RKO (cell line): ENCODE data around the gene RNF213.

Experiments used
- DNase-seq: peaks from one replicate; pipeline ENCODE4 v3.0.0-alpha.2; 2016; ENCODE audit warnings: low spot score

Gene RNF213

GRCh38 chr17:80372922-80373570 lies 112.4 kb downstream of the RNF213 start:
- DNase-seq: no peak

- no peak for DNase-seq
These were observed 113.5 kb downstream of the RNF213 start for GRCh38 chr17:80374039-80374731.

- DNase-seq: no peak
These were observed 114.3 kb downstream of the RNF213 start for GRCh38 chr17:80374732-80375585.

GRCh38 chr17:80376531-80376930 lies 115.9 kb downstream of the RNF213 start:
- DNase-seq: no peak

GRCh38 chr17:80377798-80378197 lies 117.1 kb downstream of the RNF213 start:
- DNase-seq: no peak

GRCh38 chr17:80379348-80379747 lies 118.7 kb downstream of the RNF213 start:
- no peak for DNase-seq

GRCh38 chr17:80380068-80380467 lies 119.4 kb downstream of the RNF213 start:
- no peak for DNase-seq

- no peak for DNase-seq
These were observed 119.9 kb downstream of the RNF213 start for GRCh38 chr17:80380555-80381002.

GRCh38 chr17:80381416-80381923 lies 120.8 kb downstream of the RNF213 start:
- no peak for DNase-seq

GRCh38 chr17:80382446-80382845 lies 121.8 kb downstream of the RNF213 start:
- no peak for DNase-seq

GRCh38 chr17:80382956-80383355 lies 122.3 kb downstream of the RNF213 start:
- no peak for DNase-seq

- DNase-seq: no peak
These were observed 123.7 kb downstream of the RNF213 start for GRCh38 chr17:80384078-80384960.

GRCh38 chr17:80385046-80385445 lies 124.4 kb downstream of the RNF213 start:
- DNase-seq: no peak

GRCh38 chr17:80386341-80386740 lies 125.7 kb downstream of the RNF213 start:
- no peak for DNase-seq

- no peak for DNase-seq
These were observed 126.4 kb downstream of the RNF213 start for GRCh38 chr17:80387071-80387470.

- no peak for DNase-seq
These were observed 127.5 kb downstream of the RNF213 start for GRCh38 chr17:80388175-80388574.

GRCh38 chr17:80388601-80389000 lies 127.9 kb downstream of the RNF213 start:
- no peak for DNase-seq

GRCh38 chr17:80389011-80389995 lies 128.7 kb downstream of the RNF213 start:
- DNase-seq: no peak

- DNase-seq: no peak
These were observed 132.7 kb downstream of the RNF213 start for GRCh38 chr17:80393241-80393890.

GRCh38 chr17:80393961-80394360 lies 133.3 kb downstream of the RNF213 start:
- no peak for DNase-seq
